Kasumi-1 (cell line): ENCODE measurements around the gene OR6X1.

ENCODE experiments used
- DNase-seq, 2 experiments: peaks; one replicate each; lab custom pipeline; 2025; lab: John Stamatoyannopoulos, UW

OR6X1 gene

GRCh38 chr11:123754101-123754568 lies at the start of gene OR6X1:
Gene OR6X1 (minus strand): TSS chr11:123754518. CDS start chr11:123754518, 0 bp downstream.
- DNase-seq, result no peak

GRCh38 chr11:123801765-123802164 lies 47.4 kb upstream of the OR6X1 start:
- no peak for DNase-seq

GRCh38 chr11:123800036-123800435 lies 45.7 kb upstream of the OR6X1 start:
- no peak for DNase-seq

GRCh38 chr11:123799438-123799837 lies 45.1 kb upstream of the OR6X1 start:
- DNase-seq, result no peak

GRCh38 chr11:123798513-123799252 lies 44.4 kb upstream of the OR6X1 start:
- DNase-seq, result no peak

GRCh38 chr11:123798079-123798478 lies 43.8 kb upstream of the OR6X1 start:
- no peak for DNase-seq

GRCh38 chr11:123797541-123797940 lies 43.2 kb upstream of the OR6X1 start:
- DNase-seq, result no peak

- DNase-seq, result no peak
Observed at GRCh38 chr11:123797114-123797513, 42.8 kb upstream of the OR6X1 start.

GRCh38 chr11:123796226-123796625 lies 41.9 kb upstream of the OR6X1 start:
- no peak for DNase-seq

GRCh38 chr11:123783536-123783935 lies 29.2 kb upstream of the OR6X1 start:
- no peak for DNase-seq

GRCh38 chr11:123778511-123778910 lies 24.2 kb upstream of the OR6X1 start:
- DNase-seq, result no peak

GRCh38 chr11:123775715-123776549 lies 21.6 kb upstream of the OR6X1 start:
- no peak for DNase-seq

- no peak for DNase-seq
Observed at GRCh38 chr11:123775289-123775688, 21.0 kb upstream of the OR6X1 start.

- no peak for DNase-seq
Observed at GRCh38 chr11:123773959-123774358, 19.6 kb upstream of the OR6X1 start.

- DNase-seq, result no peak
Observed at GRCh38 chr11:123773026-123773425, 18.7 kb upstream of the OR6X1 start.

- DNase-seq, result no peak
Observed at GRCh38 chr11:123771664-123772063, 17.3 kb upstream of the OR6X1 start.

GRCh38 chr11:123770712-123771111 lies 16.4 kb upstream of the OR6X1 start:
- no peak for DNase-seq

- no peak for DNase-seq
Observed at GRCh38 chr11:123765601-123766000, 11.3 kb upstream of the OR6X1 start.

GRCh38 chr11:123762422-123762821 lies 8.1 kb upstream of the OR6X1 start:
- DNase-seq, result no peak

- DNase-seq, result no peak
Observed at GRCh38 chr11:123760894-123761293, 6.6 kb upstream of the OR6X1 start.

GRCh38 chr11:123757976-123758375 lies 3.7 kb upstream of the OR6X1 start:
- no peak for DNase-seq

GRCh38 chr11:123755813-123756212 lies 1.5 kb upstream of the OR6X1 start:
- no peak for DNase-seq

- DNase-seq, result no peak
Observed at GRCh38 chr11:123755344-123755743, 1.0 kb upstream of the OR6X1 start.
